WI38 (cell line): ENCODE data around the gene CLSTN1.
"Not testable (repeated sequence)": the region's sequence is repeated elsewhere in the genome, so short reads cannot be mapped to it uniquely, and the experiment has no call there.

Experiments used
- H3K4me3 ChIP-seq: 2 replicates; pipeline ENCODE4 v1.5.1; 2011; ENCODE audit warnings: low read depth, mild to moderate bottlenecking, control low read depth, low read length
- CTCF ChIP-seq: IDR thresholded peaks from 2 replicates; pipeline ENCODE4 v1.5.1; 2012; ENCODE audit warnings: low read depth, mild to moderate bottlenecking, control low read depth, low read length

CLSTN1 gene

GRCh38 chr1:9768983-9769382, 54.8 kb downstream of the CLSTN1 start:
- H3K4me3 ChIP-seq: no peak overlapping the region
- no peak for TF ChIP-seq CTCF

GRCh38 chr1:9767964-9768668, 55.6 kb downstream of the CLSTN1 start:
- TF ChIP-seq CTCF: no peak

GRCh38 chr1:9766759-9767442, 56.9 kb downstream of the CLSTN1 start:
- no peak for TF ChIP-seq CTCF
- H3K4me3 ChIP-seq: no peak overlapping the region

More at GRCh38 chr1:9767964-9768668, 55.6 kb downstream of the CLSTN1 start:
- H3K4me3 ChIP-seq: no peak overlapping the region

- TF ChIP-seq CTCF: no peak
These were observed 59.2 kb downstream of the CLSTN1 start for GRCh38 chr1:9764550-9764949.

GRCh38 chr1:9763914-9764313, 59.9 kb downstream of the CLSTN1 start:
- TF ChIP-seq CTCF: no peak
- no peak overlapping the region for H3K4me3 ChIP-seq

More at GRCh38 chr1:9764550-9764949, 59.2 kb downstream of the CLSTN1 start:
- no peak overlapping the region for H3K4me3 ChIP-seq

- H3K4me3 ChIP-seq: not testable (repeated sequence)
These were observed 61.3 kb downstream of the CLSTN1 start for GRCh38 chr1:9762446-9762845.

GRCh38 chr1:9761855-9762254, 61.9 kb downstream of the CLSTN1 start:
- no peak for TF ChIP-seq CTCF
- no peak overlapping the region for H3K4me3 ChIP-seq
